ENCODE results near the gene PXN. TPM values are rescaled to one million over a fixed set of nuclear protein-coding genes. Genes with fewer than 3 reads are reported as not detected.
A peak's percentile ranks its signal among the peaks of the same experiment; 100 is the strongest.

The PXN gene
- 60.7 and 127 TPM in 2 replicates for total RNA-seq (ENCODE audit: low replicate concordance)
- long read RNA-seq, partial matches to known transcripts: 3 of 54 reads
- long read RNA-seq, other reads (novel, unspliced or antisense): 51 of 54 reads

GRCh38 chr12:120265473-120266179, at the start of gene PXN:
Gene PXN, minus strand, starts transcription at chr12:120265730. Its CDS starts 101 bp downstream, at chr12:120265629.
- TF ChIP-seq, protein P1, sequence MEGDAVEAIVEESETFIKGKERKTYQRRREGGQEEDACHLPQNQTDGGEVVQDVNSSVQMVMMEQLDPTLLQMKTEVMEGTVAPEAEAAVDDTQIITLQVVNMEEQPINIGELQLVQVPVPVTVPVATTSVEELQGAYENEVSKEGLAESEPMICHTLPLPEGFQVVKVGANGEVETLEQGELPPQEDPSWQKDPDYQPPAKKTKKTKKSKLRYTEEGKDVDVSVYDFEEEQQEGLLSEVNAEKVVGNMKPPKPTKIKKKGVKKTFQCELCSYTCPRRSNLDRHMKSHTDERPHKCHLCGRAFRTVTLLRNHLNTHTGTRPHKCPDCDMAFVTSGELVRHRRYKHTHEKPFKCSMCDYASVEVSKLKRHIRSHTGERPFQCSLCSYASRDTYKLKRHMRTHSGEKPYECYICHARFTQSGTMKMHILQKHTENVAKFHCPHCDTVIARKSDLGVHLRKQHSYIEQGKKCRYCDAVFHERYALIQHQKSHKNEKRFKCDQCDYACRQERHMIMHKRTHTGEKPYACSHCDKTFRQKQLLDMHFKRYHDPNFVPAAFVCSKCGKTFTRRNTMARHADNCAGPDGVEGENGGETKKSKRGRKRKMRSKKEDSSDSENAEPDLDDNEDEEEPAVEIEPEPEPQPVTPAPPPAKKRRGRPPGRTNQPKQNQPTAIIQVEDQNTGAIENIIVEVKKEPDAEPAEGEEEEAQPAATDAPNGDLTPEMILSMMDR (conservative IDR thresholded peaks at IDR 0.05): peak; percentile 89
- H3K27me3 Mint-ChIP-seq: no peaks in the 10 kb centered on the region
- H3K4me1 Mint-ChIP-seq (ENCODE audit: unreplicated experiment): peaks cover 33% of the 10 kb centered on the region
- peaks cover under 1% of the 10 kb centered on the region for H3K36me3 Mint-ChIP-seq
- DNase-seq (ENCODE audit: extremely low spot score, unreplicated experiment): peak; percentile 95
- peak within 1 kb of the TSS; percentile 91 for H3K4me3 Mint-ChIP-seq
- no peaks in the 10 kb centered on the region for H3K9me3 Mint-ChIP-seq
- peak within 1 kb of the TSS; percentile 89 for H3K27ac Mint-ChIP-seq

GRCh38 chr12:120314220-120314619, 48.7 kb upstream of the PXN start:
- Mint-ChIP-seq H3K4me1 (ENCODE audit: unreplicated experiment) (peaks cover 13% of the 10 kb centered on the region), H3K27ac (no peak overlapping the region), H3K36me3 (no peaks in the 10 kb centered on the region), H3K9me3 (no peaks in the 10 kb centered on the region), H3K4me3 (no peak overlapping the region), H3K27me3 (no peaks in the 10 kb centered on the region)
- no peak for DNase-seq (ENCODE audit: extremely low spot score, unreplicated experiment)
- TF ChIP-seq, protein P1 (conservative IDR thresholded peaks at IDR 0.05): peak; percentile 55

- Mint-ChIP-seq H3K36me3 (no peaks in the 10 kb centered on the region), H3K4me1 (ENCODE audit: unreplicated experiment) (peaks cover 5% of the 10 kb centered on the region), H3K27me3 (no peaks in the 10 kb centered on the region), H3K27ac (peak within 1 kb of the TSS; percentile 89), H3K9me3 (no peaks in the 10 kb centered on the region), H3K4me3 (peak within 1 kb of the TSS; percentile 94)
- DNase-seq (ENCODE audit: extremely low spot score, unreplicated experiment): peak; percentile 82
- TF ChIP-seq, protein P1 (conservative IDR thresholded peaks at IDR 0.05): peak; percentile 94
These were observed 36.7 kb upstream of the PXN start, which contains the start of gene SIRT4 for GRCh38 chr12:120301962-120302815. Gene SIRT4, plus strand, starts transcription at chr12:120302321. Its CDS starts 1,241 bp downstream, at chr12:120303562.

GRCh38 chr12:120292661-120293531, 27.4 kb upstream of the PXN start, which contains the start of gene RNU4-1:
Gene RNU4-1, minus strand, starts transcription at chr12:120293237.
- no peaks in the 10 kb centered on the region for H3K9me3 Mint-ChIP-seq
- no peaks in the 10 kb centered on the region for H3K27me3 Mint-ChIP-seq
- H3K4me3 Mint-ChIP-seq: no peak within 1 kb of the TSS
- no peaks in the 10 kb centered on the region for H3K36me3 Mint-ChIP-seq
- TF ChIP-seq, protein P1 (conservative IDR thresholded peaks at IDR 0.05): no peak
- H3K4me1 Mint-ChIP-seq (ENCODE audit: unreplicated experiment): peaks cover 5% of the 10 kb centered on the region
- H3K27ac Mint-ChIP-seq: no peak within 1 kb of the TSS
- DNase-seq (ENCODE audit: extremely low spot score, unreplicated experiment): peak; percentile 78

DNA sequence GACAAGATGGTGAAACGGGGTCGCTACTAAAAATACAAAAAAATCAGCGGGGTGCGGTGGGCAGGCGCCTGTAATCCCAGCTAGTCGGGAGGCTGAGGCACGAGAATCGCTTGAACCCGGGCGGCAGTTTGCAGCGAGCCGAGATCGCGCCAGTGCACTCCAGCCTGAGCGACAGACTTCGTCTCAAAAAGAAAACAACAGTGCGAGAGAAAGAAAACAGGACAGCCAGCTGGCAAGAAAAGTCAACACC, 26.8 kb upstream of the PXN start:
- no peak overlapping the region for H3K27ac Mint-ChIP-seq
- H3K27me3 Mint-ChIP-seq: no peaks in the 10 kb centered on the region
- peaks cover 5% of the 10 kb centered on the region for H3K4me1 Mint-ChIP-seq (ENCODE audit: unreplicated experiment)
- H3K36me3 Mint-ChIP-seq: no peaks in the 10 kb centered on the region
- H3K4me3 Mint-ChIP-seq: no peak overlapping the region
- no peaks in the 10 kb centered on the region for H3K9me3 Mint-ChIP-seq
- DNase-seq (ENCODE audit: extremely low spot score, unreplicated experiment): no peak
- TF ChIP-seq, protein P1 (conservative IDR thresholded peaks at IDR 0.05): no peak
